IPS-18c (cell line): Measurements from ENCODE around the gene VPS8.
"Not testable (repeated sequence)": the region's sequence is repeated elsewhere in the genome, so short reads cannot be mapped to it uniquely, and the experiment has no call there.

Experiments used
- H3K4me3 ChIP-seq: 2 replicates; pipeline ENCODE4 v1.7.0; 2013; ENCODE audit warnings: low read depth, mild to moderate bottlenecking, low read length, moderate library complexity; ENCODE audit not compliant: insufficient read depth
- H3K9me3 ChIP-seq: one replicate; pipeline ENCODE4 v1.6.1; 2013; ENCODE audit warnings: mild to moderate bottlenecking, low read length, moderate library complexity; ENCODE audit not compliant: control insufficient read depth, insufficient read depth

VPS8 gene

GRCh38 chr3:184880276-184881019 lies 68.5 kb downstream of the VPS8 start:
- no peak overlapping the region for H3K4me3 ChIP-seq
- H3K9me3 ChIP-seq = no peaks in the 10 kb centered on the region

- H3K9me3 ChIP-seq = no peaks in the 10 kb centered on the region
- H3K4me3 ChIP-seq = no peak overlapping the region
Observed at GRCh38 chr3:184884359-184885017, 72.5 kb downstream of the VPS8 start.

- H3K9me3 ChIP-seq = no peaks in the 10 kb centered on the region
- H3K4me3 ChIP-seq = no peak overlapping the region
Observed at GRCh38 chr3:184885112-184885511, 73.1 kb downstream of the VPS8 start.

GRCh38 chr3:184887574-184887973 lies 75.6 kb downstream of the VPS8 start:
- Histone ChIP-seq H3K4me3 (no peak overlapping the region), H3K9me3 (no peaks in the 10 kb centered on the region)

GRCh38 chr3:184889312-184889904 lies 77.4 kb downstream of the VPS8 start:
- Histone ChIP-seq H3K4me3 (no peak overlapping the region), H3K9me3 (no peaks in the 10 kb centered on the region)

GRCh38 chr3:184894051-184894450 lies 82.1 kb downstream of the VPS8 start:
- H3K4me3 ChIP-seq = no peak overlapping the region
- no peaks in the 10 kb centered on the region for H3K9me3 ChIP-seq

- no peaks in the 10 kb centered on the region for H3K9me3 ChIP-seq
- H3K4me3 ChIP-seq = no peak overlapping the region
Observed at GRCh38 chr3:184895350-184895749, 83.4 kb downstream of the VPS8 start.

GRCh38 chr3:184896336-184896735 lies 84.4 kb downstream of the VPS8 start:
- no peaks in the 10 kb centered on the region for H3K9me3 ChIP-seq

GRCh38 chr3:184899953-184900595 lies 88.1 kb downstream of the VPS8 start:
- H3K4me3 ChIP-seq = no peak overlapping the region

More at GRCh38 chr3:184896336-184896735, 84.4 kb downstream of the VPS8 start:
- no peak overlapping the region for H3K4me3 ChIP-seq

GRCh38 chr3:184907031-184907430 lies 95.1 kb downstream of the VPS8 start:
- not testable (repeated sequence) for H3K4me3 ChIP-seq, H3K9me3 ChIP-seq

More at GRCh38 chr3:184899953-184900595, 88.1 kb downstream of the VPS8 start:
- H3K9me3 ChIP-seq = no peaks in the 10 kb centered on the region

- H3K4me3 ChIP-seq = no peak overlapping the region
Observed at GRCh38 chr3:184907681-184908649, 96.0 kb downstream of the VPS8 start.

GRCh38 chr3:184908859-184909258 lies 96.9 kb downstream of the VPS8 start:
- H3K4me3 ChIP-seq = no peak overlapping the region
- H3K9me3 ChIP-seq = no peaks in the 10 kb centered on the region

More at GRCh38 chr3:184907681-184908649, 96.0 kb downstream of the VPS8 start:
- H3K9me3 ChIP-seq = no peaks in the 10 kb centered on the region

GRCh38 chr3:184910664-184911063 lies 98.7 kb downstream of the VPS8 start:
- no peaks in the 10 kb centered on the region for H3K9me3 ChIP-seq

GRCh38 chr3:184911570-184911969 lies 99.6 kb downstream of the VPS8 start:
- Histone ChIP-seq H3K9me3 (no peaks in the 10 kb centered on the region), H3K4me3 (peak overlapping the region; percentile 0; the same call in 1 of the 2 replicates)

More at GRCh38 chr3:184910664-184911063, 98.7 kb downstream of the VPS8 start:
- no peak overlapping the region for H3K4me3 ChIP-seq

- H3K4me3 ChIP-seq = peak overlapping the region; percentile 0; the same call in 1 of the 2 replicates
- no peaks in the 10 kb centered on the region for H3K9me3 ChIP-seq
Observed at GRCh38 chr3:184912163-184912562, 100.2 kb downstream of the VPS8 start.

- no peaks in the 10 kb centered on the region for H3K9me3 ChIP-seq
- no peak overlapping the region for H3K4me3 ChIP-seq
Observed at GRCh38 chr3:184914628-184915027, 102.7 kb downstream of the VPS8 start.
